MG63 (cell line): ENCODE measurements around the gene DPF3. TPM values are rescaled to one million over a fixed set of nuclear protein-coding genes. Genes with fewer than 3 reads are reported as not detected.
A peak's percentile ranks its signal among the peaks of the same experiment; 100 is the strongest.

Source experiments
- DNase-seq: peaks from one replicate; pipeline ENCODE4 v3.0.0-alpha.2; 2020
- H3K27me3 ChIP-seq: fragments of 250-450 bp; sonication (Bioruptor Pico); 2 replicates; pipeline ENCODE4 v1.5.1; 2020; ENCODE audit warnings: mild to moderate bottlenecking, moderate library complexity
- H3K36me3 ChIP-seq: fragments of 250-450 bp; sonication (Bioruptor Pico); 2 replicates; pipeline ENCODE4 v1.5.1; 2020; ENCODE audit warnings: mild to moderate bottlenecking, moderate library complexity
- H3K4me3 ChIP-seq: fragments of 250-450 bp; sonication (Bioruptor Pico); 2 replicates; pipeline ENCODE4 v1.5.1; 2020; ENCODE audit warnings: mild to moderate bottlenecking, moderate library complexity
- H3K9me3 ChIP-seq: fragments of 250-450 bp; sonication (Bioruptor Pico); 2 replicates; pipeline ENCODE4 v1.5.1; 2020; ENCODE audit warnings: mild to moderate bottlenecking, moderate library complexity
- total RNA-seq: library from RNA; depleted of rRNA; stranded (reverse); fragments of >200 nt; shearing (Covaris generic); gene quantifications from 2 replicates; pipeline ENCODE4 v1.2.3, GENCODE V29; 2014; ENCODE audit warnings: low replicate concordance

The DPF3 gene
- total RNA-seq, 1 experiment from 2014 or later = 2.3 TPM

GRCh38 chr14:72801836-72802587, 91.9 kb downstream of the DPF3 start:
- DNase-seq = no peak
- Histone ChIP-seq H3K36me3 (peaks cover 3% of the 10 kb centered on the region), H3K4me3 (no peak overlapping the region), H3K9me3 (no peaks in the 10 kb centered on the region), H3K27me3 (no peaks in the 10 kb centered on the region)

GRCh38 chr14:72801381-72801812, 92.5 kb downstream of the DPF3 start:
- peak; percentile 65 for DNase-seq
- H3K4me3 ChIP-seq = no peak overlapping the region
- H3K36me3 ChIP-seq = peaks cover 3% of the 10 kb centered on the region
- H3K27me3 ChIP-seq = no peaks in the 10 kb centered on the region
- H3K9me3 ChIP-seq = no peaks in the 10 kb centered on the region

GRCh38 chr14:72800848-72801370, 93.0 kb downstream of the DPF3 start:
- no peak for DNase-seq
- Histone ChIP-seq H3K9me3 (no peaks in the 10 kb centered on the region), H3K4me3 (no peak overlapping the region), H3K36me3 (peaks cover 3% of the 10 kb centered on the region), H3K27me3 (no peaks in the 10 kb centered on the region)

GRCh38 chr14:72800296-72800695, 93.6 kb downstream of the DPF3 start:
- no peak for DNase-seq
- Histone ChIP-seq H3K4me3 (no peak overlapping the region), H3K36me3 (peaks cover 3% of the 10 kb centered on the region), H3K27me3 (no peaks in the 10 kb centered on the region), H3K9me3 (no peaks in the 10 kb centered on the region)

DNA sequence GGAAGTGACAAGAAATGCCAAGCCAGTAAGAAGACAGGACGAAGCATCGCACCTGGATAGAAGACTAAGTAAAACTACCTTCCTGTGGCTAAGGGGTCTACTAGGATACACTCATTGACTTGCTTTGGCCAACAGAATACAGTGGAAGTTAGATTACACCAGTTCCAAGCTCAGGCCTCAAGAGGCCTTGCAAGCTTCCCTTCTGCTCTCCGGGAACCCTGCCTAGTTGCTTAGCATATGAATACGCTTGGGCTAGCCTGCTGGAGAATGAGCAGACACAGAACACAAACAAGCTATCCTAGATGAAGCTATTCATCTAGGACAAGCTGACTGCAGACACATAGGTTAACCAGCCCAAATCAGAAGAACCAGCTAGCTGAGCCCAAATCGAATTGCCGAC, 97.0 kb downstream of the DPF3 start:
- Histone ChIP-seq H3K27me3 (no peaks in the 10 kb centered on the region), H3K4me3 (no peak overlapping the region), H3K36me3 (no peaks in the 10 kb centered on the region; the same call in none of the 2 replicates), H3K9me3 (no peaks in the 10 kb centered on the region)
- no peak for DNase-seq

DNA sequence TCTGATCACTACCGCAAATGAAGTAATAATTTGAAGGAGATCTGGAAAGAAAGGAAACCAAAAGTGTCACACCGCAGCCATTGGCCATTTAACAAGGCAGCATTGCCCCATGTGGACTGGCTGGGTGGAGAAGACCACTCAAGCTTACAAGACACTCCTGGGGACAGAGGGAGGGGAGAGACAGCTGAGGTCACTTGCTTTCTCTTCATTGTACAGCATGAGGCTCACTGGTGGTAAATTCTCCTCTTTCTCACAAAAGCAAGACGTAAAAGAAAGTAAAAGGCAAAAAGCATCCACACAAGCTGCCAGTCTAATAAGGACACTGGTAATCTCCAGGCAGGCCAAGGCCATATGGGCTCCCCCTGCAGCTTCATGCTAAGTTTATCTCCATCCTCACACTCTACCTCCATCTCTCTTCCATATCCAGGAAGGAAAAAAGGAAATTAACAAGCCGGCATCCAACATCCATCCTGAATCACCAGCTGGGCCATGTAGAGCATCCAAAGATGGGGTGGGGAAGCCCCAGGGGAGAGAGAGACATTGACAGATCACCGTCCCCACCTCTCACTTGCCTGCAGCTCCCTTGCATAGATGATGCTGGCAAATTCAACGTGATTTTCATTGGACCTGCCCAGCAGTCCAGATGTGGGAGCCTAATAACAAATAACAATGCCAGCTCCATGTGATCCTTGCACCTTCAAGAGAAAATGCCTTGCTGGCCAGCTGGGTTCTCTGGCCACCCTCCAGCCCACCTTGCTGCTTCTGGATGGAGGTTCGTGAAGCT, 100.6 kb downstream of the DPF3 start:
- no peaks in the 10 kb centered on the region for H3K9me3 ChIP-seq
- no peaks in the 10 kb centered on the region for H3K27me3 ChIP-seq
- DNase-seq = no peak
- H3K36me3 ChIP-seq = no peaks in the 10 kb centered on the region
- no peak overlapping the region for H3K4me3 ChIP-seq

DNA sequence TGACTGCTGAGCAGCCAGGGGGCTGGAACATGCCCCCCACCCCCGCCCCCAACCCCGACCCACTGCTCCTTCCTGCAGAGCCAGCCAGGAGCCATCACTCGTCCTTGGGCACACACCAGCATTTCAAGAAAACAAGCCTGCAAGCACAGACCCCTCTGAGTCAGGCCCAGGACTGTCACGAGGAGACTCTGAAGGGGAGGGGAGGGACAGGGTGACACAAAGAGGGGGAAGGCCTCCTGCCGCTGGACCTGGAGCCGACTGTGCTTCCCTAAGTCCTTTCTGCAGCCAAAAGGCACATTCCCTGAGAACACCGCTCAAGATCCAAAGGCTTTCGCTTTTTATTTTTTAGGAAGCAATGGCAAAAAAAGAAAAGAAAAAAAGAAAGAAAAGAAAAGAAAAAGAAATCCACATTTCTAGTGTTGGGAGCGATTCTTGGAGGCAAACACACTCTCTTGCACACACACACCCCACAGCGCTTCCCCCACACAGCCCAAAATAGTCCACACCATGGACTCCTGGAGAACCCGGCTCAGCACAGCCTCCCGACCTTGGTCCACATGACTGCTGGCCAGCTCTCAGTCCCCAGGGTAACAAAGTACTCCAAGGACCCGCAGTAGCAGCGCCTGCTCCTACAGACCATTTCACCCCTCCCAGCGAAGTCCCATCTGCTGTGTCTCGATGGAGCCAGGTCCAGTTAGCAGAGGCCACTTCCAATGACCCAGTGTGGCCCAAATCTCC, 101.7 kb downstream of the DPF3 start:
- no peaks in the 10 kb centered on the region for H3K27me3 ChIP-seq
- H3K9me3 ChIP-seq = no peaks in the 10 kb centered on the region
- H3K4me3 ChIP-seq = no peak overlapping the region
- no peak for DNase-seq
- H3K36me3 ChIP-seq = no peaks in the 10 kb centered on the region

DNA sequence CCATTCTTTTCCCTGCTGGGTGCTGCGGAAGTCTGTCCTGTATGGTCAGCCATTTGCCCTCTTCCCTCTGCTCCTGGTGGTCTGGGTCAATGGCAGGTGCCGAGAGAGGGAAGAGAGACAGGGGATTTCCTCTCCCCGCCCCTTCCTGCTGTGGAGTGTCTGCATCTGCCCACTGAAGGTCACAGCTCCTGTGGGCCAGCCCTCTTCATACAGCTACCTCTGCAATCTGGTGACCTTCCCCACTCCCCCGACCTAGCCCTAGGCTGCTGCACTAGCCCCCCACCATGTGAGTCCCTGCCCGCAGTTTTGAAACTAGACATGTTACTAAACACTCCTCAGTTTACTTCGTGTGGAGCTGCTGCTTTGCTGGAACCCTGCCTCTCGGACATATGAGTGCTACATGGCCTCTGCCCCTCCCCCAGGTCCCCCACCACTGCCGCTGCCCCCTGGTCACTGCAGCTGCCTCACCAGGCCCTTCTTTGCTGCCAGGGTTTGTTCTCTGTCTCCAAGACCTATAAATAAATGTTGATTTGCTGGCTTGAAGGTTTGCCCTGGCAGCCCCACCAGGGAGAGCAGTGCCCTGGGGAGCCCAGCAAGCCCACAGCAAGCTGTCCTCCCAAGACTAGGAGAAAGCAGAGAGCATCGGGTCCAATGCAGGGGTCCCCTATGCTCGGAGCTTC, 102.9 kb downstream of the DPF3 start:
- H3K36me3 ChIP-seq = no peaks in the 10 kb centered on the region
- H3K4me3 ChIP-seq = no peak overlapping the region
- DNase-seq = no peak
- no peaks in the 10 kb centered on the region for H3K9me3 ChIP-seq
- no peaks in the 10 kb centered on the region for H3K27me3 ChIP-seq

- no peak overlapping the region for H3K4me3 ChIP-seq
These were observed 104.8 kb downstream of the DPF3 start for GRCh38 chr14:72788972-72789728.

GRCh38 chr14:72788255-72788654, 105.6 kb downstream of the DPF3 start:
- DNase-seq = no peak

More at GRCh38 chr14:72788972-72789728, 104.8 kb downstream of the DPF3 start:
- Histone ChIP-seq H3K9me3 (no peaks in the 10 kb centered on the region), H3K36me3 (no peaks in the 10 kb centered on the region), H3K27me3 (no peaks in the 10 kb centered on the region)
- DNase-seq = no peak

DNA sequence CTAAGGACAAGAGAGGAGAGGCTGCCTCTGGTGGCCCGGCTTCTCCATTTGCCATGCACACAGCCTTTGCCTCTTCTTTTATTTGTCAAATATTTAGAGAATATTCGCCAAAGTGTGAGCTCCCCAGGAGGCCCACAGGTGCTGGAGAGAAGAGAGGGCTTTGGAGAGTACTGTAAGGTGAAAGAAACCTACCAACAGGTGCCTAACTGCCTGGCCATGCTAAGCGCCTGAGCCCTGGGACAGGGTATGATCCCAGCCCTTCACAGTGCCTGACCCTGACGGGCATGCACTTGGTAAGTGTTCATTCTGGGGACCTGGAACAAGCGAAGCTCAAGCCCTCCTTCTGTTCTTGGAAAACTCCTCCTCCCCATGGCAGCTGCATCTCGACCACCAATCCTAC, 106.1 kb downstream of the DPF3 start:
- H3K36me3 ChIP-seq = no peaks in the 10 kb centered on the region
- no peaks in the 10 kb centered on the region for H3K27me3 ChIP-seq
- H3K9me3 ChIP-seq = no peaks in the 10 kb centered on the region
- no peak for DNase-seq
- no peak overlapping the region for H3K4me3 ChIP-seq

More at GRCh38 chr14:72788255-72788654, 105.6 kb downstream of the DPF3 start:
- Histone ChIP-seq H3K9me3 (no peaks in the 10 kb centered on the region), H3K27me3 (no peaks in the 10 kb centered on the region), H3K4me3 (no peak overlapping the region), H3K36me3 (no peaks in the 10 kb centered on the region)

DNA sequence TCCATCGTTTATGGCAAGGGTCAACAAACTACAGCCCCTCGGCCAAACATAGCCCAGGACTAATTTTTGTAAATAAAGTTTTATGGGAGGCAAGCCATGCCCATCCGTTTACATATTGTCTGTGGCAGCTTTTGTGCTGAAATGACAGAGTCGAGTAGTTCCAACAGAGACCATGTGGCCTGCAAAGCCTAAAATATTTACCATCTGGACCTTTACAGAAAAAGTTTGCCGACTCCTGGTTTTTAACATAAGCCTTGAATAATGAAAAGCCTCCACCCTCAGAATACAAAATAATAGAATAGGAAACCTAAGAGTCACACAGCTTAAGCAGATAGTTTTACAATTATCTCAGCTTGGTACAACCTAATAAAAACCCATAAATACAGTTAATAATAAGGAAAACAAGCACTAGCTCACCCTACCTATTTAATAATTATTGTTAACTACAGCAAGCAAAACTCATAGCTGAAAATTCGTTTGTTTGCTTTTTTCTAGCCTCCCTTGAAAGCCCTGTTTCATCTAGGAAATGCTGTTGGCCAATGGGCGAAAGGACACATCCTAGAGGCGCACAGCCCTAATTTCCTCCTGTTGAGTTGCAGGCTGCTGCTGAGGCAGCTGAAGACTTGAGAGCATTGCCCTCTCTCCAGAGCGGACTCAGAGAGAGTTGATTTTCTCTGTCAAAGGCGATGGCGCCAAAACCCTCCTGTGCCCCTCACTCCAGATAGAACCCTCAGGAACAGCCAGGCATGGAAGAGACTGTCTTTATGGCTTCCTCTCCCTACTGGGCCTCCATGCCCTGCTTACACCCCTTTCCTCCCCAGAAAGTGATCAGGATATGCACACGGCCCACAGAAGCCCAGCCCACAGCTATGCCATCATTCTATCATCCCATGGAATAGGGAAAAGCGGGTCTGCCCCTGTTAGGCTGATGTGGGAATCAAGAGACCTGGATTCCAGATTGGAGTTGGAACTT, 107.2 kb downstream of the DPF3 start:
- Histone ChIP-seq H3K27me3 (no peaks in the 10 kb centered on the region), H3K36me3 (no peaks in the 10 kb centered on the region), H3K9me3 (no peaks in the 10 kb centered on the region), H3K4me3 (no peak overlapping the region)
- DNase-seq = no peak

GRCh38 chr14:72783741-72784140, 110.2 kb downstream of the DPF3 start:
- DNase-seq = no peak
- H3K36me3 ChIP-seq = peaks cover 6% of the 10 kb centered on the region
- no peaks in the 10 kb centered on the region for H3K9me3 ChIP-seq
- no peaks in the 10 kb centered on the region for H3K27me3 ChIP-seq
- H3K4me3 ChIP-seq = no peak overlapping the region

- no peak for DNase-seq
- H3K27me3 ChIP-seq = no peaks in the 10 kb centered on the region
- no peak overlapping the region for H3K4me3 ChIP-seq
- H3K36me3 ChIP-seq = peaks cover 6% of the 10 kb centered on the region
- no peaks in the 10 kb centered on the region for H3K9me3 ChIP-seq
These were observed 111.1 kb downstream of the DPF3 start for GRCh38 chr14:72782817-72783216.
